ENCODE measurements around the gene SIRPA. TPM values are rescaled to one million over a fixed set of nuclear protein-coding genes. Genes with fewer than 3 reads are reported as not detected.

Gene SIRPA
- polyA plus RNA-seq, 1 donor from 2014 or later: 8.0 TPM

GRCh38 chr20:1879369-1879768, 15.8 kb upstream of the SIRPA start:
- H4K20me1 ChIP-seq (ENCODE audit: insufficient read depth): no peaks in the 10 kb centered on the region
- no peaks in the 10 kb centered on the region for H3K79me2 ChIP-seq (replicated peaks; ENCODE audit: insufficient read depth, low read length)
- H3F3A ChIP-seq (ENCODE audit: insufficient read depth, low read length, poor library complexity, severe bottlenecking): no peaks in the 10 kb centered on the region
- no peak overlapping the region for H3K9ac ChIP-seq (ENCODE audit: low read length)
- H3K27me3 ChIP-seq (ENCODE audit: insufficient read depth, low read depth, low read length): no peaks in the 10 kb centered on the region
- H3K36me3 ChIP-seq (ENCODE audit: insufficient read depth, low read length): no peaks in the 10 kb centered on the region
- no peak for TF ChIP-seq EZH2 (IDR thresholded peaks at IDR 0.05; ENCODE audit: borderline replicate concordance, insufficient read depth, low read length, poor library complexity, severe bottlenecking)
- TF ChIP-seq MXI1 (conservative IDR thresholded peaks at IDR 0.05; ENCODE audit: poor library complexity, severe bottlenecking): no peak
- no peak for TF ChIP-seq EP300 (conservative IDR thresholded peaks at IDR 0.05; ENCODE audit: poor library complexity, severe bottlenecking)
- no peak for TF ChIP-seq RAD21 (conservative IDR thresholded peaks at IDR 0.05)
- TF ChIP-seq, protein P1, sequence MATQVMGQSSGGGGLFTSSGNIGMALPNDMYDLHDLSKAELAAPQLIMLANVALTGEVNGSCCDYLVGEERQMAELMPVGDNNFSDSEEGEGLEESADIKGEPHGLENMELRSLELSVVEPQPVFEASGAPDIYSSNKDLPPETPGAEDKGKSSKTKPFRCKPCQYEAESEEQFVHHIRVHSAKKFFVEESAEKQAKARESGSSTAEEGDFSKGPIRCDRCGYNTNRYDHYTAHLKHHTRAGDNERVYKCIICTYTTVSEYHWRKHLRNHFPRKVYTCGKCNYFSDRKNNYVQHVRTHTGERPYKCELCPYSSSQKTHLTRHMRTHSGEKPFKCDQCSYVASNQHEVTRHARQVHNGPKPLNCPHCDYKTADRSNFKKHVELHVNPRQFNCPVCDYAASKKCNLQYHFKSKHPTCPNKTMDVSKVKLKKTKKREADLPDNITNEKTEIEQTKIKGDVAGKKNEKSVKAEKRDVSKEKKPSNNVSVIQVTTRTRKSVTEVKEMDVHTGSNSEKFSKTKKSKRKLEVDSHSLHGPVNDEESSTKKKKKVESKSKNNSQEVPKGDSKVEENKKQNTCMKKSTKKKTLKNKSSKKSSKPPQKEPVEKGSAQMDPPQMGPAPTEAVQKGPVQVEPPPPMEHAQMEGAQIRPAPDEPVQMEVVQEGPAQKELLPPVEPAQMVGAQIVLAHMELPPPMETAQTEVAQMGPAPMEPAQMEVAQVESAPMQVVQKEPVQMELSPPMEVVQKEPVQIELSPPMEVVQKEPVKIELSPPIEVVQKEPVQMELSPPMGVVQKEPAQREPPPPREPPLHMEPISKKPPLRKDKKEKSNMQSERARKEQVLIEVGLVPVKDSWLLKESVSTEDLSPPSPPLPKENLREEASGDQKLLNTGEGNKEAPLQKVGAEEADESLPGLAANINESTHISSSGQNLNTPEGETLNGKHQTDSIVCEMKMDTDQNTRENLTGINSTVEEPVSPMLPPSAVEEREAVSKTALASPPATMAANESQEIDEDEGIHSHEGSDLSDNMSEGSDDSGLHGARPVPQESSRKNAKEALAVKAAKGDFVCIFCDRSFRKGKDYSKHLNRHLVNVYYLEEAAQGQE (IDR thresholded peaks at IDR 0.05; ENCODE audit: borderline replicate concordance): no peak
- no peak for TF ChIP-seq SMC3 (conservative IDR thresholded peaks at IDR 0.05; ENCODE audit: poor library complexity)
- no peak for TF ChIP-seq TAF1 (IDR thresholded peaks at IDR 0.05; ENCODE audit: low read depth)
- TF ChIP-seq POLR2AphosphoS5 (IDR thresholded peaks at IDR 0.05): no peak
- H2AFZ ChIP-seq (ENCODE audit: low read depth, low read length): no peak overlapping the region
- H3K4me3 ChIP-seq (ENCODE audit: low read length): no peak overlapping the region
- H3K9me3 ChIP-seq (ENCODE audit: low read length): no peaks in the 10 kb centered on the region
- H3K9me2 ChIP-seq (ENCODE audit: insufficient read depth, low read length): no peaks in the 10 kb centered on the region
- no peak overlapping the region for H3K4me2 ChIP-seq (ENCODE audit: low read length)
- no peak overlapping the region for H3K27ac ChIP-seq (ENCODE audit: low read length)

DNA sequence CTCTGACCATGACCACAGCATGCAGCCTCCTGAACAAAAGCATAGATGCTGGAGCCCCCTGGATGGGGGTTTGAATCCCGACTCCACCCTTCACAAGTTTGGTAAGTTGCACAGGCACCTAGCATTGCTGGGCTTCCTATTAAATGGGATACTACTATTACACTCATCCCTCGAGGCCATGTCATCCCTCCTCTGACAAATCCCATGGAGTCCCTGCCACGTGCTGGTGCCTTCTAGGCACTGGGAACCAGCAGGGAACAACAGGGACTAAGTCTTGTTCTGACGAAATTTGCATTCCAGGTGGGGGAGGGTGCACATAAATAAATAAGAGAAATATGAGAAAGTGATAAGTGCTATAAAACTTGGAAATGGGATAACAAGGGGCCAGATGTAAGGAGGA, 15.3 kb upstream of the SIRPA start:
- H3K9ac ChIP-seq (ENCODE audit: low read length): no peak overlapping the region
- H4K20me1 ChIP-seq (ENCODE audit: insufficient read depth): no peaks in the 10 kb centered on the region
- H3K27me3 ChIP-seq (ENCODE audit: insufficient read depth, low read depth, low read length): no peaks in the 10 kb centered on the region
- H3K9me2 ChIP-seq (ENCODE audit: insufficient read depth, low read length): no peaks in the 10 kb centered on the region
- H3K9me3 ChIP-seq (ENCODE audit: low read length): no peaks in the 10 kb centered on the region
- H2AFZ ChIP-seq (ENCODE audit: low read depth, low read length): no peak overlapping the region
- no peak overlapping the region for H3K4me2 ChIP-seq (ENCODE audit: low read length)
- H3K4me3 ChIP-seq (ENCODE audit: low read length): no peak overlapping the region
- no peak overlapping the region for H3K27ac ChIP-seq (ENCODE audit: low read length)
- no peaks in the 10 kb centered on the region for H3K79me2 ChIP-seq (replicated peaks; ENCODE audit: insufficient read depth, low read length)
- H3K36me3 ChIP-seq (ENCODE audit: insufficient read depth, low read length): no peaks in the 10 kb centered on the region
- TF ChIP-seq EP300 (conservative IDR thresholded peaks at IDR 0.05; ENCODE audit: poor library complexity, severe bottlenecking) (no peak), MXI1 (conservative IDR thresholded peaks at IDR 0.05; ENCODE audit: poor library complexity, severe bottlenecking) (no peak), SMC3 (conservative IDR thresholded peaks at IDR 0.05; ENCODE audit: poor library complexity) (no peak), CTCF (IDR thresholded peaks at IDR 0.05; ENCODE audit: poor library complexity, severe bottlenecking) (no peak), POLR2AphosphoS5 (IDR thresholded peaks at IDR 0.05) (no peak), TAF1 (IDR thresholded peaks at IDR 0.05; ENCODE audit: low read depth) (no peak), EZH2 (IDR thresholded peaks at IDR 0.05; ENCODE audit: borderline replicate concordance, insufficient read depth, low read length, poor library complexity, severe bottlenecking) (no peak), RAD21 (conservative IDR thresholded peaks at IDR 0.05) (no peak)
- TF ChIP-seq, protein P1 (IDR thresholded peaks at IDR 0.05; ENCODE audit: borderline replicate concordance): no peak
- H3F3A ChIP-seq (ENCODE audit: insufficient read depth, low read length, poor library complexity, severe bottlenecking): no peaks in the 10 kb centered on the region

Data from neural cell (in vitro differentiated cells).